B cell (primary cell): Measurements from ENCODE around the gene HDAC6. TPM values are rescaled to one million over a fixed set of nuclear protein-coding genes. Genes with fewer than 3 reads are reported as not detected.
A peak's percentile ranks its signal among the peaks of the same experiment; 100 is the strongest.

ENCODE experiments used
- ATAC-seq: fragments of 200-7000 bp; cut with Tn5 transposase; one replicate; pipeline ENCODE4 v1.10.0; 2021; ENCODE audit warnings: low read depth, mild to moderate bottlenecking, moderate number of reproducible peaks, moderate library complexity
- CTCF ChIA-PET: fragments of 350-600 bp; sonication (Branson Sonifier 250); formaldehyde crosslinking; loops from one replicate; lab custom pipeline; 2021; ENCODE audit warnings: antibody characterized with exemption, inconsistent platforms; lab: Charles Lee
- POLR2A ChIA-PET: fragments of 350-600 bp; sonication (Branson Sonifier 250); formaldehyde crosslinking; loops from one replicate; lab custom pipeline; 2021; ENCODE audit warnings: antibody characterized with exemption; lab: Charles Lee
- DNase-seq: peaks from one replicate; pipeline ENCODE4 v3.0.0; 2013
- H2AFZ ChIP-seq: 2 replicates; pipeline ENCODE4 v1.6.1; 2012; ENCODE audit warnings: mild to moderate bottlenecking, low read depth, low read length; ENCODE audit not compliant: insufficient read depth, poor library complexity, severe bottlenecking
- H3K27ac ChIP-seq, 2 donors: 1 replicate in 1 of 2; 2 replicates in 1 of 2; pipeline ENCODE4 v1.5.1; 2012 to 2013; ENCODE audit warnings: low read length in 2 of 2, mild to moderate bottlenecking in 2 of 2, moderate library complexity in 1 of 2
- H3K27me3 ChIP-seq, 4 experiments: fragments of 200-600 bp in 1 of 4; sonication (generic) in 1 of 4; replicated peaks in 1 of 4; 1 replicate in 2 of 4; 2 replicates in 2 of 4; pipeline versions ENCODE4 v1.6.1 to v1.7.0; 2013 to 2016; ENCODE audit warnings: low read length in 3 of 4, mild to moderate bottlenecking in 2 of 4, mixed read lengths in 1 of 4, moderate library complexity in 1 of 4; ENCODE audit not compliant: insufficient read depth in 4 of 4, control insufficient read depth in 3 of 4; ENCODE audit errors: control extremely low read depth in 1 of 4
- H3K36me3 ChIP-seq, 2 experiments: replicated peaks in 1 of 2; 1 replicate in 1 of 2; 2 replicates in 1 of 2; pipeline versions ENCODE4 v1.6.1 to v1.7.1; 2013; ENCODE audit warnings: low read length in 1 of 2; ENCODE audit not compliant: insufficient read depth in 2 of 2, control insufficient read depth in 1 of 2; ENCODE audit errors: control extremely low read depth in 1 of 2, extremely low read depth in 1 of 2
- H3K4me1 ChIP-seq, 2 donors: fragments of 200-600 bp in 1 of 2; sonication (generic) in 1 of 2; 1 replicate in 1 of 2; 2 replicates in 1 of 2; pipeline versions ENCODE4 v1.5.1 to v1.6.1; 2013 to 2017; ENCODE audit warnings: low read length in 2 of 2; ENCODE audit not compliant: control insufficient read depth in 2 of 2, insufficient read depth in 2 of 2
- H3K4me2 ChIP-seq: replicated peaks from 2 replicates; pipeline ENCODE3; 2012; ENCODE audit warnings: mild to moderate bottlenecking, low read depth, low read length; ENCODE audit not compliant: poor library complexity, severe bottlenecking
- H3K4me3 ChIP-seq, 5 experiments: fragments of 200-600 bp in 1 of 5; sonication (generic) in 1 of 5; 1 replicate in 3 of 5; 2 replicates in 2 of 5; pipeline versions ENCODE4 v1.5.1 to v1.7.0; 2011 to 2016; ENCODE audit warnings: low read length in 4 of 5, mild to moderate bottlenecking in 4 of 5, low read depth in 2 of 5, control low read depth in 1 of 5, moderate library complexity in 1 of 5; ENCODE audit not compliant: insufficient read depth in 1 of 5; ENCODE audit errors: control extremely low read depth in 1 of 5, extremely low read depth in 1 of 5
- H3K79me2 ChIP-seq: fragments of 200-600 bp; sonication (generic); one replicate; pipeline ENCODE4 v1.6.0; 2016; ENCODE audit warnings: low read length; ENCODE audit not compliant: control insufficient read depth, insufficient read depth
- H3K9ac ChIP-seq: fragments of 200-600 bp; sonication (generic); 2 replicates; pipeline ENCODE4 v1.6.1; 2017; ENCODE audit warnings: mild to moderate bottlenecking, low read length, moderate library complexity
- H3K9me3 ChIP-seq, 3 donors: one replicate each; pipeline versions ENCODE4 v1.6.1 to v1.7.1; 2013; ENCODE audit warnings: low read length in 2 of 3; ENCODE audit not compliant: control insufficient read depth in 2 of 3, insufficient read depth in 1 of 3; ENCODE audit errors: control extremely low read depth in 1 of 3
- H4K20me1 ChIP-seq: 2 replicates; pipeline ENCODE4 v1.6.0; 2012; ENCODE audit warnings: mild to moderate bottlenecking, low read length; ENCODE audit not compliant: insufficient read depth, control insufficient read depth, poor library complexity, severe bottlenecking
- H3K27ac Mint-ChIP-seq: one replicate; pipeline ENCODE4 v1.8.0; 2021; ENCODE audit warnings: mixed read lengths
- H3K27me3 Mint-ChIP-seq: one replicate; pipeline ENCODE4 v1.8.0; 2021; ENCODE audit warnings: mixed read lengths
- H3K4me1 Mint-ChIP-seq: one replicate; pipeline ENCODE4 v1.8.0; 2021; ENCODE audit warnings: mixed read lengths
- H3K4me3 Mint-ChIP-seq: one replicate; pipeline ENCODE4 v1.8.0; 2021; ENCODE audit warnings: mixed read lengths
- H3K9me3 Mint-ChIP-seq: one replicate; pipeline ENCODE4 v1.8.0; 2022; ENCODE audit warnings: mixed read lengths; ENCODE audit not compliant: insufficient read depth
- CTCF ChIP-seq: fragments of 200-600 bp; IDR thresholded peaks from one replicate; pipeline ENCODE4 v1.8.0; 2022; ENCODE audit warnings: antibody characterized with exemption, mild to moderate bottlenecking
- EZH2 ChIP-seq: IDR thresholded peaks from 2 replicates; pipeline ENCODE4 v1.6.1; 2012; ENCODE audit warnings: borderline replicate concordance, low read depth, mild to moderate bottlenecking, moderate library complexity, low read length; ENCODE audit not compliant: insufficient read depth, poor library complexity, severe bottlenecking
- WGBS: methylation state at CpG from one replicate; pipeline ENCODE4 v1.1.5; 2013; ENCODE audit warnings: missing lambda C conversion rate; ENCODE audit not compliant: insufficient coverage; 5-methylcytosine and 5-hydroxymethylcytosine counted together
- intact Hi-C: fragments of 100-400 bp; cut with micrococcal nuclease; formaldehyde crosslinking; loops from one replicate; pipeline ENCODE4 v1.10.0; 2022
- polyA plus RNA-seq: library from polyadenylated mRNA; depleted of rRNA; stranded (reverse); fragments of >200 nt; gene quantifications from 2 replicates; pipeline ENCODE4 v1.2.3, GENCODE V29; 2012
- total RNA-seq, 2 donors: library from RNA; stranded (reverse); fragments of 120-200 nt in 1 of 2; gene quantifications; 1 replicate in 1 of 2; 2 replicates in 1 of 2; pipeline versions ENCODE4 v1.2.3 to v1.2.4, GENCODE V29; 2013 to 2022

HDAC6 gene
- total and polyA plus RNA-seq, 2 donors (not counting 1 experiment from before 2014, with no cell fraction given) = 125 to 168 TPM

GRCh38 chrX:48835524-48836329 lies 33.9 kb downstream of the HDAC6 start, which contains the start of gene PCSK1N:
Gene PCSK1N (minus strand): TSS chrX:48835610. CDS start chrX:48835532, 78 bp downstream.
- ATAC-seq (no peak), DNase-seq (peak; percentile 20)
- Histone ChIP-seq H3K4me3 (peak within 1 kb of the TSS in 2 of 5 experiments; percentile 8 to 9), H3K4me1 (peaks cover 7 to 8% of the 10 kb centered on the region in 2 donors), H3K36me3 (no peaks in the 10 kb centered on the region), H3K9ac (no peak within 1 kb of the TSS), H2AFZ (peak within 1 kb of the TSS; percentile 17), H3K9me3 (no peaks in the 10 kb centered on the region), H3K4me2 (peak within 1 kb of the TSS; percentile 50), H3K27me3 (peaks cover 0 to 24% (median 3%) of the 10 kb centered on the region in 4 experiments), H4K20me1 (no peaks in the 10 kb centered on the region), H3K79me2 (no peaks in the 10 kb centered on the region), H3K27ac (no peak within 1 kb of the TSS)
- H3K9me3 Mint-ChIP-seq = no peaks in the 10 kb centered on the region
- peak within 1 kb of the TSS; percentile 68 for H3K4me3 Mint-ChIP-seq
- H3K27me3 Mint-ChIP-seq = peaks cover 34% of the 10 kb centered on the region
- H3K4me1 Mint-ChIP-seq = peaks cover 10% of the 10 kb centered on the region
- H3K27ac Mint-ChIP-seq = no peak within 1 kb of the TSS
- no peak for TF ChIP-seq CTCF
- TF ChIP-seq EZH2 = no peak
- intact Hi-C loops = no loop called here
- CTCF ChIA-PET = no interaction called here
- POLR2A ChIA-PET = interaction anchor here (0.6 kb wide), 1 partner anchor 194 kb away, joined by 9 read pairs; no protein-coding TSS in a partner anchor
- 42% methylated on average over 5 of the region's 35 CpGs for WGBS

- 90% methylated on average over 2 of the region's 10 CpGs for WGBS
- no peaks in the 10 kb centered on the region for H3K79me2 ChIP-seq
- no peak overlapping the region for H2AFZ ChIP-seq
- CTCF ChIA-PET = no interaction called here
- intact Hi-C loops = no loop called here
- Mint-ChIP-seq H3K27me3 (peaks cover 17% of the 10 kb centered on the region), H3K9me3 (no peaks in the 10 kb centered on the region), H3K4me3 (no peak overlapping the region), H3K4me1 (peaks cover 4% of the 10 kb centered on the region), H3K27ac (no peak overlapping the region)
- no peaks in the 10 kb centered on the region for H3K36me3 ChIP-seq
- H3K27ac ChIP-seq = no peak overlapping the region
- no peak overlapping the region for H3K4me2 ChIP-seq
- H3K9me3 ChIP-seq = no peaks in the 10 kb centered on the region
- H3K9ac ChIP-seq = no peak overlapping the region
- TF ChIP-seq CTCF (no peak), EZH2 (no peak)
- POLR2A ChIA-PET = no interaction called here
- H3K27me3 ChIP-seq = peaks cover 0 to 4% (median 0%) of the 10 kb centered on the region in 4 experiments
- H3K4me3 ChIP-seq = no peak overlapping the region
- DNase-seq = no peak
- peaks cover 3 to 4% of the 10 kb centered on the region in 2 donors for H3K4me1 ChIP-seq
- no peaks in the 10 kb centered on the region for H4K20me1 ChIP-seq
- ATAC-seq = no peak
These were observed 37.8 kb downstream of the HDAC6 start for GRCh38 chrX:48839686-48840085.
